ENCODE results near the gene ZNF710. TPM values are rescaled to one million over a fixed set of nuclear protein-coding genes. Genes with fewer than 3 reads are reported as not detected.

ZNF710 gene
- total and polyA plus RNA-seq, 2 experiments from 2014 or later = 15.9 to 18.2 TPM

DNA sequence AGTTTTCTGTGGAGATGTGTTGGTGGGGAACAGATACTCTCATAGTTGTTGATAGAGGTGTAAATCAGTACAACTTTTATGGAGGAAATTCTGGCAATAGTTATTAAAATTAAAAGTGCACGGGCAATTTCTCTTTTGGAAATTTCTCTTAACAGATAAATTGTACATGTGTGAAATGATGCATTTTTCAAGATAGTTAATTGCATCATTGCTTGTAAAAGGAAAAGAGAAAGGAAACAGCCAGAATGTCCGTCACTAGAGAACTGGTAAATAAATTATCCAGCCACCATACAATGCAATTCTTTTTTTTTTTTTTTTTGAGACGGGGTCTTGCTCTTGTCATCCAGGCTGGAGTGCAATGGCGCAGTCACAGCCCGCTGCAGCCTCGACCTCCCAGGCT lies 14.2 kb downstream of the ZNF710 start:
- no peaks in the 10 kb centered on the region for H3K27me3 ChIP-seq (ENCODE audit: insufficient read depth)
- TF ChIP-seq NANOG (IDR thresholded peaks at IDR 0.05; ENCODE audit: borderline replicate concordance) (no peak), CREB1 (CRISPR knock-in tag; IDR thresholded peaks at IDR 0.05; ENCODE audit: low read depth) (no peak), ZNF114 (CRISPR knock-in tag; IDR thresholded peaks at IDR 0.05) (no peak), POLR2AphosphoS5 (IDR thresholded peaks at IDR 0.05; ENCODE audit: low read depth) (no peak), STAT1 (IDR thresholded peaks at IDR 0.05; ENCODE audit: unreplicated experiment) (no peak), JUNB (IDR thresholded peaks at IDR 0.05; ENCODE audit: unreplicated experiment) (no peak), EZH2phosphoT487 (IDR thresholded peaks at IDR 0.05; ENCODE audit: unreplicated experiment) (no peak), EZH2 (IDR thresholded peaks at IDR 0.05; ENCODE audit: low read depth, unreplicated experiment) (no peak)
- TF ChIP-seq, protein P1, sequence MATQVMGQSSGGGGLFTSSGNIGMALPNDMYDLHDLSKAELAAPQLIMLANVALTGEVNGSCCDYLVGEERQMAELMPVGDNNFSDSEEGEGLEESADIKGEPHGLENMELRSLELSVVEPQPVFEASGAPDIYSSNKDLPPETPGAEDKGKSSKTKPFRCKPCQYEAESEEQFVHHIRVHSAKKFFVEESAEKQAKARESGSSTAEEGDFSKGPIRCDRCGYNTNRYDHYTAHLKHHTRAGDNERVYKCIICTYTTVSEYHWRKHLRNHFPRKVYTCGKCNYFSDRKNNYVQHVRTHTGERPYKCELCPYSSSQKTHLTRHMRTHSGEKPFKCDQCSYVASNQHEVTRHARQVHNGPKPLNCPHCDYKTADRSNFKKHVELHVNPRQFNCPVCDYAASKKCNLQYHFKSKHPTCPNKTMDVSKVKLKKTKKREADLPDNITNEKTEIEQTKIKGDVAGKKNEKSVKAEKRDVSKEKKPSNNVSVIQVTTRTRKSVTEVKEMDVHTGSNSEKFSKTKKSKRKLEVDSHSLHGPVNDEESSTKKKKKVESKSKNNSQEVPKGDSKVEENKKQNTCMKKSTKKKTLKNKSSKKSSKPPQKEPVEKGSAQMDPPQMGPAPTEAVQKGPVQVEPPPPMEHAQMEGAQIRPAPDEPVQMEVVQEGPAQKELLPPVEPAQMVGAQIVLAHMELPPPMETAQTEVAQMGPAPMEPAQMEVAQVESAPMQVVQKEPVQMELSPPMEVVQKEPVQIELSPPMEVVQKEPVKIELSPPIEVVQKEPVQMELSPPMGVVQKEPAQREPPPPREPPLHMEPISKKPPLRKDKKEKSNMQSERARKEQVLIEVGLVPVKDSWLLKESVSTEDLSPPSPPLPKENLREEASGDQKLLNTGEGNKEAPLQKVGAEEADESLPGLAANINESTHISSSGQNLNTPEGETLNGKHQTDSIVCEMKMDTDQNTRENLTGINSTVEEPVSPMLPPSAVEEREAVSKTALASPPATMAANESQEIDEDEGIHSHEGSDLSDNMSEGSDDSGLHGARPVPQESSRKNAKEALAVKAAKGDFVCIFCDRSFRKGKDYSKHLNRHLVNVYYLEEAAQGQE (IDR thresholded peaks at IDR 0.05; ENCODE audit: unreplicated experiment) = no peak
- TF ChIP-seq, protein P2, sequence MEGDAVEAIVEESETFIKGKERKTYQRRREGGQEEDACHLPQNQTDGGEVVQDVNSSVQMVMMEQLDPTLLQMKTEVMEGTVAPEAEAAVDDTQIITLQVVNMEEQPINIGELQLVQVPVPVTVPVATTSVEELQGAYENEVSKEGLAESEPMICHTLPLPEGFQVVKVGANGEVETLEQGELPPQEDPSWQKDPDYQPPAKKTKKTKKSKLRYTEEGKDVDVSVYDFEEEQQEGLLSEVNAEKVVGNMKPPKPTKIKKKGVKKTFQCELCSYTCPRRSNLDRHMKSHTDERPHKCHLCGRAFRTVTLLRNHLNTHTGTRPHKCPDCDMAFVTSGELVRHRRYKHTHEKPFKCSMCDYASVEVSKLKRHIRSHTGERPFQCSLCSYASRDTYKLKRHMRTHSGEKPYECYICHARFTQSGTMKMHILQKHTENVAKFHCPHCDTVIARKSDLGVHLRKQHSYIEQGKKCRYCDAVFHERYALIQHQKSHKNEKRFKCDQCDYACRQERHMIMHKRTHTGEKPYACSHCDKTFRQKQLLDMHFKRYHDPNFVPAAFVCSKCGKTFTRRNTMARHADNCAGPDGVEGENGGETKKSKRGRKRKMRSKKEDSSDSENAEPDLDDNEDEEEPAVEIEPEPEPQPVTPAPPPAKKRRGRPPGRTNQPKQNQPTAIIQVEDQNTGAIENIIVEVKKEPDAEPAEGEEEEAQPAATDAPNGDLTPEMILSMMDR (conservative IDR thresholded peaks at IDR 0.05; ENCODE audit: low read depth in 2 of 2) = no peak
- TF ChIP-seq, protein P3, sequence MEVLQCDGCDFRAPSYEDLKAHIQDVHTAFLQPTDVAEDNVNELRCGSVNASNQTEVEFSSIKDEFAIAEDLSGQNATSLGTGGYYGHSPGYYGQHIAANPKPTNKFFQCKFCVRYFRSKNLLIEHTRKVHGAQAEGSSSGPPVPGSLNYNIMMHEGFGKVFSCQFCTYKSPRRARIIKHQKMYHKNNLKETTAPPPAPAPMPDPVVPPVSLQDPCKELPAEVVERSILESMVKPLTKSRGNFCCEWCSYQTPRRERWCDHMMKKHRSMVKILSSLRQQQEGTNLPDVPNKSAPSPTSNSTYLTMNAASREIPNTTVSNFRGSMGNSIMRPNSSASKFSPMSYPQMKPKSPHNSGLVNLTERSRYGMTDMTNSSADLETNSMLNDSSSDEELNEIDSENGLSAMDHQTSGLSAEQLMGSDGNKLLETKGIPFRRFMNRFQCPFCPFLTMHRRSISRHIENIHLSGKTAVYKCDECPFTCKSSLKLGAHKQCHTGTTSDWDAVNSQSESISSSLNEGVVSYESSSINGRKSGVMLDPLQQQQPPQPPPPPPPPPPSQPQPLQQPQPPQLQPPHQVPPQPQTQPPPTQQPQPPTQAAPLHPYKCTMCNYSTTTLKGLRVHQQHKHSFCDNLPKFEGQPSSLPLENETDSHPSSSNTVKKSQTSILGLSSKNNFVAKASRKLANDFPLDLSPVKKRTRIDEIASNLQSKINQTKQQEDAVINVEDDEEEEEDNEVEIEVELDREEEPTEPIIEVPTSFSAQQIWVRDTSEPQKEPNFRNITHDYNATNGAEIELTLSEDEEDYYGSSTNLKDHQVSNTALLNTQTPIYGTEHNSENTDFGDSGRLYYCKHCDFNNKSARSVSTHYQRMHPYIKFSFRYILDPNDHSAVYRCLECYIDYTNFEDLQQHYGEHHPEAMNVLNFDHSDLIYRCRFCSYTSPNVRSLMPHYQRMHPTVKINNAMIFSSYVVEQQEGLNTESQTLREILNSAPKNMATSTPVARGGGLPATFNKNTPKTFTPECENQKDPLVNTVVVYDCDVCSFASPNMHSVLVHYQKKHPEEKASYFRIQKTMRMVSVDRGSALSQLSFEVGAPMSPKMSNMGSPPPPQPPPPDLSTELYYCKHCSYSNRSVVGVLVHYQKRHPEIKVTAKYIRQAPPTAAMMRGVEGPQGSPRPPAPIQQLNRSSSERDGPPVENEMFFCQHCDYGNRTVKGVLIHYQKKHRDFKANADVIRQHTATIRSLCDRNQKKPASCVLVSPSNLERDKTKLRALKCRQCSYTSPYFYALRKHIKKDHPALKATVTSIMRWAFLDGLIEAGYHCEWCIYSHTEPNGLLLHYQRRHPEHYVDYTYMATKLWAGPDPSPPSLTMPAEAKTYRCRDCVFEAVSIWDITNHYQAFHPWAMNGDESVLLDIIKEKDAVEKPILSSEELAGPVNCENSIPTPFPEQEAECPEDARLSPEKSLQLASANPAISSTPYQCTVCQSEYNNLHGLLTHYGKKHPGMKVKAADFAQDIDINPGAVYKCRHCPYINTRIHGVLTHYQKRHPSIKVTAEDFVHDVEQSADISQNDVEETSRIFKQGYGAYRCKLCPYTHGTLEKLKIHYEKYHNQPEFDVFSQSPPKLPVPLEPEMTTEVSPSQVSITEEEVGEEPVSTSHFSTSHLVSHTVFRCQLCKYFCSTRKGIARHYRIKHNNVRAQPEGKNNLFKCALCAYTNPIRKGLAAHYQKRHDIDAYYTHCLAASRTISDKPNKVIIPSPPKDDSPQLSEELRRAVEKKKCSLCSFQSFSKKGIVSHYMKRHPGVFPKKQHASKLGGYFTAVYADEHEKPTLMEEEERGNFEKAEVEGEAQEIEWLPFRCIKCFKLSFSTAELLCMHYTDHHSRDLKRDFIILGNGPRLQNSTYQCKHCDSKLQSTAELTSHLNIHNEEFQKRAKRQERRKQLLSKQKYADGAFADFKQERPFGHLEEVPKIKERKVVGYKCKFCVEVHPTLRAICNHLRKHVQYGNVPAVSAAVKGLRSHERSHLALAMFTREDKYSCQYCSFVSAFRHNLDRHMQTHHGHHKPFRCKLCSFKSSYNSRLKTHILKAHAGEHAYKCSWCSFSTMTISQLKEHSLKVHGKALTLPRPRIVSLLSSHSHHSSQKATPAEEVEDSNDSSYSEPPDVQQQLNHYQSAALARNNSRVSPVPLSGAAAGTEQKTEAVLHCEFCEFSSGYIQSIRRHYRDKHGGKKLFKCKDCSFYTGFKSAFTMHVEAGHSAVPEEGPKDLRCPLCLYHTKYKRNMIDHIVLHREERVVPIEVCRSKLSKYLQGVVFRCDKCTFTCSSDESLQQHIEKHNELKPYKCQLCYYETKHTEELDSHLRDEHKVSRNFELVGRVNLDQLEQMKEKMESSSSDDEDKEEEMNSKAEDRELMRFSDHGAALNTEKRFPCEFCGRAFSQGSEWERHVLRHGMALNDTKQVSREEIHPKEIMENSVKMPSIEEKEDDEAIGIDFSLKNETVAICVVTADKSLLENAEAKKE (CRISPR knock-in tag; IDR thresholded peaks at IDR 0.05) = no peak
- TF ChIP-seq, protein P4, sequence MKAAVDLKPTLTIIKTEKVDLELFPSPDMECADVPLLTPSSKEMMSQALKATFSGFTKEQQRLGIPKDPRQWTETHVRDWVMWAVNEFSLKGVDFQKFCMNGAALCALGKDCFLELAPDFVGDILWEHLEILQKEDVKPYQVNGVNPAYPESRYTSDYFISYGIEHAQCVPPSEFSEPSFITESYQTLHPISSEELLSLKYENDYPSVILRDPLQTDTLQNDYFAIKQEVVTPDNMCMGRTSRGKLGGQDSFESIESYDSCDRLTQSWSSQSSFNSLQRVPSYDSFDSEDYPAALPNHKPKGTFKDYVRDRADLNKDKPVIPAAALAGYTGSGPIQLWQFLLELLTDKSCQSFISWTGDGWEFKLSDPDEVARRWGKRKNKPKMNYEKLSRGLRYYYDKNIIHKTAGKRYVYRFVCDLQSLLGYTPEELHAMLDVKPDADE (IDR thresholded peaks at IDR 0.05) = no peak
- ATAC-seq (no peak), DNase-seq (ENCODE audit: low spot score) (no peak)
- H3K4me1 ChIP-seq (ENCODE audit: insufficient read depth) = peaks cover 10% of the 10 kb centered on the region
- peaks cover 5% of the 10 kb centered on the region; the same call in 1 of the 2 replicates for H4K20me1 ChIP-seq (replicated peaks; ENCODE audit: insufficient read depth)
- peaks cover 21% of the 10 kb centered on the region for H3K9me3 Mint-ChIP-seq
- peaks cover 9% of the 10 kb centered on the region; the same call in 1 of the 2 replicates for H3K36me3 ChIP-seq (ENCODE audit: insufficient read depth)
- H3K27me3 Mint-ChIP-seq (ENCODE audit: insufficient read depth, low read depth, poor library complexity) = peaks cover 5% of the 10 kb centered on the region
- no peaks in the 10 kb centered on the region for H3F3A ChIP-seq (replicated peaks; ENCODE audit: low read depth)
- H3K4me2 ChIP-seq = no peak overlapping the region
- no peak overlapping the region for H3K4me3 Mint-ChIP-seq
- no peaks in the 10 kb centered on the region for H3K9me2 ChIP-seq (ENCODE audit: insufficient read depth)
- H3K4me1 Mint-ChIP-seq = peaks cover 25% of the 10 kb centered on the region
- peaks cover 20% of the 10 kb centered on the region; the same call in 2 of the 3 replicates for H3K36me3 Mint-ChIP-seq (ENCODE audit: low read depth)
- H2AFZ ChIP-seq = no peak overlapping the region
- no peak overlapping the region for H3K27ac Mint-ChIP-seq
- H3K27ac ChIP-seq (ENCODE audit: low read depth) = no peak overlapping the region
- H3K79me2 ChIP-seq (replicated peaks; ENCODE audit: insufficient read depth) = peaks cover 89% of the 10 kb centered on the region
- H3K4me3 ChIP-seq = no peak overlapping the region
